ENCODE results near the gene BAHCC1. TPM values are rescaled to one million over a fixed set of nuclear protein-coding genes. Genes with fewer than 3 reads are reported as not detected.

The BAHCC1 gene
- total and polyA plus RNA-seq, 2 donors from 2014 or later, result 2.6 to 20.5 TPM

DNA sequence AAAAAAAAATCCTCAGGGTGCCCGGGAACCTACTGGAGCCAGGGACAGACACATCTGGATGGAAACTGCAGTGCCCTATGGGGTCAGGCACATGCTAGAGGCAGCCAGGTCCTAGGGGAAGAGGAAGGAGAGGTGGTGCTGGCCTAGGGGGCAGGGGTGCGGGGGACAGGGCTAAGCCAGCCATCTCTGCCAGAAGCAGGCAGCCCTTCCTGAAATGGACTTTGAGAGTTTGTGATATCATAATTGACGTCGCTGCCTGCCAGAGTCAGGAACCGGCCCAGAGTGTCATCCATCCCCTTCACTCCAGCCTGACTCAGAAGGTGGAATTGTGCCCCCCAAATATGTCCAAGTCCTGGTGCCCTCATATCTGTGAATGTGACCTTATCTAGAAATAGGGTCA, 25.0 kb upstream of the BAHCC1 start:
- intact Hi-C loops (cut with DNase I), result no loop called here
- H3K36me3 ChIP-seq (ENCODE audit: control insufficient read depth in 2 of 3, insufficient read depth in 3 of 3, low read length in 3 of 3), result no peaks in the 10 kb centered on the region
- FAIRE-seq, result no peak

DNA sequence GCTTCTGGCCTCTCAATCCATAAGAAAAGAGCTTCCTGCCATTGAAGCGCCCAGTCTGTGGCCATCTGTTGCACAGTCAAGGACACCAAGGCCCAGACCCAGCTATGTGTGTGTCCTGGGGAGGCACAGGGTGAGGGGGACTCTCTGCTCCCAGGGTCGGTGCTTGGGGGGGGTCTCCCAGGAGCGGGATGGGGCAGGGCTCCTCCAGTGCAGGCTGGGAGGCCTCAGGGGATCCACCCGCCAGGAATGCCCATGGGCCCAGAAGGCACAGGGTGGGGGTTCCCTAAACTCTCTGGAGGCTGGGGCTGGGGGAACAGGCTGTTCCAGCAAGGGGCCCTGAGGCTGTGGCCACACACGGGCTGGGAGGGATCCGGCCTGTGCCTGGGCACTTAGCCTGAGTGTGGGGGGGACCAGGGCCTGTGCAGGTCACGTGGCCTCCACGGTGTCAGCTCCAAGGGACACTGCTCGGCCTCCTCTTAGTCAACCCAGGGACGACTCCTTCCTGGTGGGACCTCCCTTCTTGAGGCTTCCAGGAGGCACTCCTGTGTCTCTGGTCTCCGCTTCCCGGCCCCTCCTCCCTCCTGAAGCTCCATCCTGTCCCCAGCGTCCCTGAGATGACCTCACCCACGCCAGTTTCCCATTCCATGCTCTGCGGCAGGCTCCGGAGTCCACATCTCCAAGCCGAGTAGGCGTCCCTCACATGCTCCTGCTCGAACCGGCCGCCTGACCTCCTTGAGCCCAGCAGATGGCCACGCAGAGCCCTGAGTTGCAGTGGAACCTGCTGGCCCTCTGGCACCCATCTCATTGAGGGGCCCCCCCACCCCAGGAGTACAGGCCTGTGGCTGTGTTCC, 23.1 kb upstream of the BAHCC1 start:
- intact Hi-C loops (cut with DNase I), result no loop called here
- no peak overlapping the region for H3K27ac ChIP-seq (ENCODE audit: low read depth in 2 of 2, low read length in 2 of 2)

More for the DNA sequence above, 25.0 kb upstream of the BAHCC1 start:
- H3K9ac ChIP-seq (ENCODE audit: low read length in 3 of 3), result no peak overlapping the region
- no peaks in the 10 kb centered on the region for H3K27me3 ChIP-seq (ENCODE audit: control insufficient read depth, insufficient read depth, low read length)
- H3K27ac ChIP-seq (ENCODE audit: low read depth in 2 of 2, low read length in 2 of 2), result no peak overlapping the region
- TF ChIP-seq, protein P1, sequence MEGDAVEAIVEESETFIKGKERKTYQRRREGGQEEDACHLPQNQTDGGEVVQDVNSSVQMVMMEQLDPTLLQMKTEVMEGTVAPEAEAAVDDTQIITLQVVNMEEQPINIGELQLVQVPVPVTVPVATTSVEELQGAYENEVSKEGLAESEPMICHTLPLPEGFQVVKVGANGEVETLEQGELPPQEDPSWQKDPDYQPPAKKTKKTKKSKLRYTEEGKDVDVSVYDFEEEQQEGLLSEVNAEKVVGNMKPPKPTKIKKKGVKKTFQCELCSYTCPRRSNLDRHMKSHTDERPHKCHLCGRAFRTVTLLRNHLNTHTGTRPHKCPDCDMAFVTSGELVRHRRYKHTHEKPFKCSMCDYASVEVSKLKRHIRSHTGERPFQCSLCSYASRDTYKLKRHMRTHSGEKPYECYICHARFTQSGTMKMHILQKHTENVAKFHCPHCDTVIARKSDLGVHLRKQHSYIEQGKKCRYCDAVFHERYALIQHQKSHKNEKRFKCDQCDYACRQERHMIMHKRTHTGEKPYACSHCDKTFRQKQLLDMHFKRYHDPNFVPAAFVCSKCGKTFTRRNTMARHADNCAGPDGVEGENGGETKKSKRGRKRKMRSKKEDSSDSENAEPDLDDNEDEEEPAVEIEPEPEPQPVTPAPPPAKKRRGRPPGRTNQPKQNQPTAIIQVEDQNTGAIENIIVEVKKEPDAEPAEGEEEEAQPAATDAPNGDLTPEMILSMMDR (IDR thresholded peaks at IDR 0.05; ENCODE audit: borderline replicate concordance, extremely low read depth, insufficient read depth), result no peak
- H3K9me3 ChIP-seq (ENCODE audit: control insufficient read depth in 2 of 3, insufficient read depth in 1 of 3, low read length in 3 of 3), result no peaks in the 10 kb centered on the region
- DNase-seq, result peak in 1 of 5 donors; percentile 22
- H3K4me1 ChIP-seq (ENCODE audit: control insufficient read depth in 2 of 3, insufficient read depth in 2 of 3, low read depth in 1 of 3, low read length in 3 of 3), result peaks cover 0 to 14% (median 8%) of the 10 kb centered on the region in 3 donors
- no peak overlapping the region for H3K4me3 ChIP-seq (ENCODE audit: low read length in 3 of 3)

DNA sequence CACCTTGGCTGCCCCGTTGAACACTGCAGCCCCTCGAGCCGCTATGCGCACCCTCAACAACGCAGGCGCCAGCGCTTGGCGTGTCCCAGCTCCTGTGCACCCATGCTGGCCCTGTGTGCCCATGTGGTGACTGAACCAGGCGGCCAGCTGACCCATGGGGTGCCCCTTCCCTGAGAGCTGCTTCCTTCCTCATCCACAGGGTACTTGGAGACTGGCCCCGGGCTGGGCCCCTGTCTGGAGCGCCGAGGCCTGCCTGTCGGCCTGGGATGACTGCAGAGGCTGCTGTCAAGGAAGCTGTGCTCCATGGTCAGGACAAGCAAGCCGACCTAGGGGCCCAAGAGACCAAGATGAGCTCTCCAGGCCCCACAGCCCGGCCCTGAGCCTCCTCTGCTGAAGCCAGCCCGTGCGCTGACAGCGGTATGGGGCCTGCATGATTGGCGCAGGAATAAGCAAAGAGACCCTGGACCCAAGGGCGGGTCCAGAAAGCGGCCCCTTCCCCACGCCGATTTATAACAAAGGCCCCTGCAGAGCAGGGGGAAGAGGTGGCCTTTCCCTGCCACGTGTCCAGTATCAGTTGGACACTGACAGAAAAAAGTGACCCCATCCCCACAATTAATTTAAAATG, 21.6 kb upstream of the BAHCC1 start:
- intact Hi-C loops (cut with DNase I), result no loop called here
- H3K4me3 ChIP-seq (ENCODE audit: low read length in 3 of 3), result no peak overlapping the region
- no peak overlapping the region for H3K27ac ChIP-seq (ENCODE audit: low read depth in 2 of 2, low read length in 2 of 2)
- DNase-seq, result peak in 1 of 5 donors; percentile 67
- TF ChIP-seq, protein P1 (IDR thresholded peaks at IDR 0.05; ENCODE audit: borderline replicate concordance, extremely low read depth, insufficient read depth), result no peak
- FAIRE-seq, result no peak
- no peaks in the 10 kb centered on the region for H3K9me3 ChIP-seq (ENCODE audit: control insufficient read depth in 2 of 3, insufficient read depth in 1 of 3, low read length in 3 of 3)
- H3K9ac ChIP-seq (ENCODE audit: low read length in 3 of 3), result no peak overlapping the region
- no peaks in the 10 kb centered on the region for H3K36me3 ChIP-seq (ENCODE audit: control insufficient read depth in 2 of 3, insufficient read depth in 3 of 3, low read length in 3 of 3)
- no peaks in the 10 kb centered on the region for H3K27me3 ChIP-seq (ENCODE audit: control insufficient read depth, insufficient read depth, low read length)
- peaks cover 0 to 4% (median 0%) of the 10 kb centered on the region in 3 donors for H3K4me1 ChIP-seq (ENCODE audit: control insufficient read depth in 2 of 3, insufficient read depth in 2 of 3, low read depth in 1 of 3, low read length in 3 of 3)

More for the DNA sequence above, 23.1 kb upstream of the BAHCC1 start:
- FAIRE-seq (no peak), DNase-seq (peak in 3 of 5 donors; percentile 54 to 83 (median 66))
- Histone ChIP-seq H3K4me1 (ENCODE audit: control insufficient read depth in 2 of 3, insufficient read depth in 2 of 3, low read depth in 1 of 3, low read length in 3 of 3) (peaks cover 0 to 4% (median 0%) of the 10 kb centered on the region in 3 donors), H3K27me3 (ENCODE audit: control insufficient read depth, insufficient read depth, low read length) (no peaks in the 10 kb centered on the region), H3K9me3 (ENCODE audit: control insufficient read depth in 2 of 3, insufficient read depth in 1 of 3, low read length in 3 of 3) (no peaks in the 10 kb centered on the region), H3K9ac (ENCODE audit: low read length in 3 of 3) (no peak overlapping the region), H3K36me3 (ENCODE audit: control insufficient read depth in 2 of 3, insufficient read depth in 3 of 3, low read length in 3 of 3) (no peaks in the 10 kb centered on the region), H3K4me3 (ENCODE audit: low read length in 3 of 3) (no peak overlapping the region)
- TF ChIP-seq, protein P1 (IDR thresholded peaks at IDR 0.05; ENCODE audit: borderline replicate concordance, extremely low read depth, insufficient read depth), result peak; percentile 18
